Osteoblast (primary cell): Measurements from ENCODE around the gene MAOB. TPM values are rescaled to one million over a fixed set of nuclear protein-coding genes. Genes with fewer than 3 reads are reported as not detected.
A peak's percentile ranks its signal among the peaks of the same experiment; 100 is the strongest.

Source experiments
- DNase-seq: peaks from one replicate; pipeline ENCODE4 v3.0.0; 2011; ENCODE audit warnings: low spot score, mixed read lengths; ENCODE audit not compliant: insufficient read length; ENCODE audit errors: missing footprints
- H2AFZ ChIP-seq: 2 replicates; pipeline ENCODE4 v1.6.0; 2011; ENCODE audit warnings: mild to moderate bottlenecking, low read length
- H3K27ac ChIP-seq: 2 replicates; pipeline ENCODE4 v1.5.1; 2011; ENCODE audit warnings: mild to moderate bottlenecking, low read depth, low read length, moderate library complexity
- H3K27me3 ChIP-seq: 2 replicates; pipeline ENCODE4 v1.6.0; 2012; ENCODE audit warnings: mild to moderate bottlenecking, control low read depth, inconsistent platforms, low read length, moderate library complexity; ENCODE audit not compliant: insufficient read depth
- H3K36me3 ChIP-seq: 2 replicates; pipeline ENCODE4 v1.5.1; 2011; ENCODE audit warnings: mild to moderate bottlenecking, low read length, control low read depth, moderate library complexity; ENCODE audit not compliant: insufficient read depth
- H3K4me1 ChIP-seq: 2 replicates; pipeline ENCODE4 v1.5.1; 2011; ENCODE audit warnings: mild to moderate bottlenecking, low read length, control low read depth, moderate library complexity; ENCODE audit not compliant: insufficient read depth
- H3K4me2 ChIP-seq: 2 replicates; pipeline ENCODE4 v1.6.0; 2011; ENCODE audit warnings: mild to moderate bottlenecking, low read length; ENCODE audit not compliant: insufficient read depth
- H3K4me3 ChIP-seq: fragments of 200-600 bp; sonication (generic); 3 replicates; pipeline ENCODE4 v1.5.1; 2012; ENCODE audit warnings: mild to moderate bottlenecking, low read length, inconsistent platforms; ENCODE audit not compliant: insufficient read depth
- H3K79me2 ChIP-seq: 2 replicates; pipeline ENCODE4 v1.6.0; 2012; ENCODE audit warnings: mild to moderate bottlenecking, low read length, control low read depth, inconsistent platforms; ENCODE audit not compliant: insufficient read depth
- H3K9me3 ChIP-seq: 2 replicates; pipeline ENCODE4 v1.5.1; 2011; ENCODE audit warnings: low read depth, low read length, control low read depth
- H4K20me1 ChIP-seq: 2 replicates; pipeline ENCODE4 v1.6.0; 2012; ENCODE audit warnings: mild to moderate bottlenecking, low read length, control low read depth; ENCODE audit not compliant: insufficient read depth
- CTCF ChIP-seq: IDR thresholded peaks from 2 replicates; pipeline ENCODE4 v1.5.1; 2011; ENCODE audit warnings: mild to moderate bottlenecking, low read depth, low read length, moderate library complexity; ENCODE audit errors: extremely low read depth
- total RNA-seq: library from RNA; depleted of rRNA; stranded (reverse); fragments of >200 nt; gene quantifications from 2 replicates; pipeline ENCODE4 v1.2.3, GENCODE V29; 2012

The MAOB gene
- total RNA-seq, 1 donor = 0.72 TPM

- no peak overlapping the region for H3K4me2 ChIP-seq
- H3K27ac ChIP-seq = no peak overlapping the region
- no peaks in the 10 kb centered on the region for H3K79me2 ChIP-seq
- H3K27me3 ChIP-seq = peaks cover 21% of the 10 kb centered on the region
- H3K36me3 ChIP-seq = no peaks in the 10 kb centered on the region
- no peak overlapping the region for H3K4me3 ChIP-seq
- no peak for DNase-seq
- H4K20me1 ChIP-seq = no peaks in the 10 kb centered on the region
- no peak overlapping the region for H2AFZ ChIP-seq
- no peak for TF ChIP-seq CTCF
- H3K9me3 ChIP-seq = no peaks in the 10 kb centered on the region
- no peaks in the 10 kb centered on the region for H3K4me1 ChIP-seq
Observed at GRCh38 chrX:43822014-43822413, 60.2 kb downstream of the MAOB start.

- TF ChIP-seq CTCF = no peak
- H3K27me3 ChIP-seq = peaks cover 18% of the 10 kb centered on the region
- no peaks in the 10 kb centered on the region for H3K4me1 ChIP-seq
- no peaks in the 10 kb centered on the region for H3K9me3 ChIP-seq
- no peaks in the 10 kb centered on the region for H4K20me1 ChIP-seq
- H3K79me2 ChIP-seq = no peaks in the 10 kb centered on the region
- H2AFZ ChIP-seq = no peak overlapping the region
- no peaks in the 10 kb centered on the region for H3K36me3 ChIP-seq
- no peak overlapping the region for H3K4me3 ChIP-seq
- no peak overlapping the region for H3K4me2 ChIP-seq
- DNase-seq = no peak
- H3K27ac ChIP-seq = no peak overlapping the region
Observed at GRCh38 chrX:43817444-43817843, 64.8 kb downstream of the MAOB start.

GRCh38 chrX:43815209-43815608 lies 67.0 kb downstream of the MAOB start:
- Histone ChIP-seq H3K27ac (no peak overlapping the region), H3K4me3 (no peak overlapping the region), H3K4me1 (no peaks in the 10 kb centered on the region), H3K27me3 (peaks cover 10% of the 10 kb centered on the region), H3K79me2 (no peaks in the 10 kb centered on the region), H4K20me1 (no peaks in the 10 kb centered on the region), H3K36me3 (no peaks in the 10 kb centered on the region), H3K9me3 (no peaks in the 10 kb centered on the region), H2AFZ (no peak overlapping the region), H3K4me2 (no peak overlapping the region)
- no peak for DNase-seq
- TF ChIP-seq CTCF = no peak

- no peaks in the 10 kb centered on the region for H3K4me1 ChIP-seq
- H3K4me3 ChIP-seq = no peak overlapping the region
- H3K36me3 ChIP-seq = no peaks in the 10 kb centered on the region
- H3K79me2 ChIP-seq = no peaks in the 10 kb centered on the region
- peak; percentile 9 for TF ChIP-seq CTCF
- no peak for DNase-seq
- no peaks in the 10 kb centered on the region for H3K9me3 ChIP-seq
- H3K27me3 ChIP-seq = peaks cover 10% of the 10 kb centered on the region
- H3K4me2 ChIP-seq = no peak overlapping the region
- H4K20me1 ChIP-seq = no peaks in the 10 kb centered on the region
- no peak overlapping the region for H3K27ac ChIP-seq
- H2AFZ ChIP-seq = no peak overlapping the region
Observed at GRCh38 chrX:43813898-43814297, 68.4 kb downstream of the MAOB start.
